Measurements from ENCODE around the gene SLC35G4.

Gene SLC35G4

DNA sequence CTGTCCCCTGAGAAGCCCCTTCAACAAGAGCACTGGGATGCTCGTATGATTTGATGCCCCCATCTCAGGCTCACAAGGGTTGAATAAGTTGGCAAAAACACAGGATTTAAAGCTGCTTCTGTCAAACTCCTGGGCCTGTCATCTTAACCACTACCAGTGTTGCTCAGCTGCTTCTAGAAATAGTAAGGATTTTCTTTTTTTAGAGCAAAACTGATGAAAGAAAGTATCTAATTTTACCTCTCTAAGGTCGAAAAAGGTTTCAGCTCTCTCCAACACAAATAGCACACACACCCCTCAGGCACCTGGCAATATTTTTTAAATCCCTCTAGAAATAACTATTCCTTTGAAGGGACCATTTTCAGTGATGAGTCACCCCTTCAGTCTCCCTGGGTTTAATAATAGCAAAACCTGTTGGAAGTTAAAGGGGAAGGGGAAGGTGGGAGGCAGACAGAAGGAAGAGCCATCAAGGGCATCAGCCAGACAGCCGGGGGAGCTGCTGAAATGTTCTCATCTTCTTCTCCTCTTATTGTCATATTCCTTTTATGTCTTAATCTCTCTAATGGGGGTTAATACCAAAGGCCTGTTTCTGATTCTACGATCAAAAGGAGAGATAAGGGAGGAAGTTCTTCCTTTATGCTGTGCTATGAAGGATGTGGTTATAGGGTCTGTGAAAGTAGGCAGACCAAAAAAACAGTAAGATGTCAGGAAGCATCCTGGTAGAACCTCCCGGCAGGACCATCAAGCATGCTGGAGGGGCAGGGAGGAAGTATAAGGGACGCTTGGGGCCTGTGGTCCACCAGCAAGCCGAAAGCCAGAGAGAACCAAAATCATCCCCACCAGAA lies 31.9 kb upstream of the SLC35G4 start:
- no peak for TF ChIP-seq SIN3A (IDR thresholded peaks at IDR 0.05; ENCODE audit: borderline replicate concordance, insufficient read depth, low read length)
- TF ChIP-seq POLR2AphosphoS5 (IDR thresholded peaks at IDR 0.05; ENCODE audit: low read depth, low read length), result no peak
- no peak for TF ChIP-seq FOXP2 (optimal IDR thresholded peaks at IDR 0.05; ENCODE audit: borderline replicate concordance, extremely low read depth, extremely low read length, insufficient read depth)
- no peak for TF ChIP-seq TAF1 (IDR thresholded peaks at IDR 0.05; ENCODE audit: borderline replicate concordance, insufficient read depth, low read length)
- TF ChIP-seq, protein P1, sequence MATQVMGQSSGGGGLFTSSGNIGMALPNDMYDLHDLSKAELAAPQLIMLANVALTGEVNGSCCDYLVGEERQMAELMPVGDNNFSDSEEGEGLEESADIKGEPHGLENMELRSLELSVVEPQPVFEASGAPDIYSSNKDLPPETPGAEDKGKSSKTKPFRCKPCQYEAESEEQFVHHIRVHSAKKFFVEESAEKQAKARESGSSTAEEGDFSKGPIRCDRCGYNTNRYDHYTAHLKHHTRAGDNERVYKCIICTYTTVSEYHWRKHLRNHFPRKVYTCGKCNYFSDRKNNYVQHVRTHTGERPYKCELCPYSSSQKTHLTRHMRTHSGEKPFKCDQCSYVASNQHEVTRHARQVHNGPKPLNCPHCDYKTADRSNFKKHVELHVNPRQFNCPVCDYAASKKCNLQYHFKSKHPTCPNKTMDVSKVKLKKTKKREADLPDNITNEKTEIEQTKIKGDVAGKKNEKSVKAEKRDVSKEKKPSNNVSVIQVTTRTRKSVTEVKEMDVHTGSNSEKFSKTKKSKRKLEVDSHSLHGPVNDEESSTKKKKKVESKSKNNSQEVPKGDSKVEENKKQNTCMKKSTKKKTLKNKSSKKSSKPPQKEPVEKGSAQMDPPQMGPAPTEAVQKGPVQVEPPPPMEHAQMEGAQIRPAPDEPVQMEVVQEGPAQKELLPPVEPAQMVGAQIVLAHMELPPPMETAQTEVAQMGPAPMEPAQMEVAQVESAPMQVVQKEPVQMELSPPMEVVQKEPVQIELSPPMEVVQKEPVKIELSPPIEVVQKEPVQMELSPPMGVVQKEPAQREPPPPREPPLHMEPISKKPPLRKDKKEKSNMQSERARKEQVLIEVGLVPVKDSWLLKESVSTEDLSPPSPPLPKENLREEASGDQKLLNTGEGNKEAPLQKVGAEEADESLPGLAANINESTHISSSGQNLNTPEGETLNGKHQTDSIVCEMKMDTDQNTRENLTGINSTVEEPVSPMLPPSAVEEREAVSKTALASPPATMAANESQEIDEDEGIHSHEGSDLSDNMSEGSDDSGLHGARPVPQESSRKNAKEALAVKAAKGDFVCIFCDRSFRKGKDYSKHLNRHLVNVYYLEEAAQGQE (IDR thresholded peaks at IDR 0.05; ENCODE audit: insufficient read depth in 1 of 2, low read depth in 2 of 2, low read length in 2 of 2), result no peak

DNA sequence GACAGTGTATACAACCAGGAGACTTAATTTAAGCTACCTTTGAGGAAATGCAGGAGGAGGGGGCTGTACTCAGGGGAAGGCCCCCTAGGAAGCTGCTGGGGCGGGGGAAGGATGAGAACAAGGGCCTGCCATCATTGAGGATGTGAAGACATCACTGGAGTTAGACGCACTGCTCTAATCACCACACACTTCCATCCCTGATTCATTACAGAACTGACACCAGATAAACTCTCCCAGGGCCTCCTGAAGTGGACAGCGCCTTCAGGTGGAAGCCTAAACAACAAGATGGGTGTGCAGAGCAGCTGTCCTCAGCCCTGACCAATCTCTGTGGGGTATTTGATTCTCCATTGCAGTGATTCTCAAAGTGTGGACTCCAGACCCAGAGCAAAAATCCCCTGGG lies 30.6 kb upstream of the SLC35G4 start:
- TF ChIP-seq, protein P1 (IDR thresholded peaks at IDR 0.05; ENCODE audit: insufficient read depth in 1 of 2, low read depth in 2 of 2, low read length in 2 of 2), result no peak
- TF ChIP-seq FOXP2 (optimal IDR thresholded peaks at IDR 0.05; ENCODE audit: borderline replicate concordance, extremely low read depth, extremely low read length, insufficient read depth) (no peak), SIN3A (IDR thresholded peaks at IDR 0.05; ENCODE audit: borderline replicate concordance, insufficient read depth, low read length) (no peak), POLR2AphosphoS5 (IDR thresholded peaks at IDR 0.05; ENCODE audit: low read depth, low read length) (no peak), TAF1 (IDR thresholded peaks at IDR 0.05; ENCODE audit: borderline replicate concordance, insufficient read depth, low read length) (no peak)

DNA sequence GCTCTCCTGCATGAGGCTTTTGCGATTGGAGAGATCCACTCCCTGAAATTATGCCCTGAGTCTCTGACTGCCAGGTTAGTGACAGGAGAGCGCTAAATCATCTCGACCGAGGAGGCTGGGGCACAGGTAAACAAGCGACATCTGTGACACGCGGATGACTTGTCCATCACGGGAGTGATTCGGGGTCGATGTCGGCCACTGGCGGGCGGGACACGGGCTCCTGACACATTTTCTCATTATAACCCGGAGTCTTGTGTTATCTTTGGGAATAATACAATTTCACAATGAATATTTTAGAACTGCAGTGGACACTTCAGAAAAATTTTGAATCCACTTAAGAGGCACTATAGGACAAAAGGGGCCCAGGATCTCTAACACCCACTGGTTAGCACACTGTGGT lies 29.5 kb upstream of the SLC35G4 start:
- TF ChIP-seq SIN3A (IDR thresholded peaks at IDR 0.05; ENCODE audit: borderline replicate concordance, insufficient read depth, low read length) (no peak), POLR2AphosphoS5 (IDR thresholded peaks at IDR 0.05; ENCODE audit: low read depth, low read length) (no peak), TAF1 (IDR thresholded peaks at IDR 0.05; ENCODE audit: borderline replicate concordance, insufficient read depth, low read length) (no peak), FOXP2 (optimal IDR thresholded peaks at IDR 0.05; ENCODE audit: borderline replicate concordance, extremely low read depth, extremely low read length, insufficient read depth) (no peak)
- TF ChIP-seq, protein P1 (IDR thresholded peaks at IDR 0.05; ENCODE audit: insufficient read depth in 1 of 2, low read depth in 2 of 2, low read length in 2 of 2), result no peak

DNA sequence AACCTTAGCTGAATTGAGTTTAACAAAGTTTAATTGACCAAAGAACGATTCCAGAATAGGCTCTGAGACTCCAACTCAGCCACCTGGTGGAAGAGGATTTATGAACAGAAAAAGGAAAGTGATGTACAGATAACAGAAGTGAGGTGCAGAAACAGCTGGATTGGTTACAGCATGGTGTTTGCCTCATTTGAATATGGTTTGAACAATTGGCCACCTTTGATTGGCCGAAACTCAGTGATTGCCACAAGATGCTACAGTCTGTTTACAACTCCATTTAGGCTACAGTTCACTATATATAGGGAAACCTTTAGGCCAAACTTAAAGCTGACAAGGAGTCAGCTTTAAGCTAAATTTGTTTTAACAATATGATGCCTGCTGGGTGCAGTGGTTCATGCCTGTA lies 28.1 kb upstream of the SLC35G4 start:
- TF ChIP-seq POLR2AphosphoS5 (IDR thresholded peaks at IDR 0.05; ENCODE audit: low read depth, low read length) (no peak), SIN3A (IDR thresholded peaks at IDR 0.05; ENCODE audit: borderline replicate concordance, insufficient read depth, low read length) (no peak), TAF1 (IDR thresholded peaks at IDR 0.05; ENCODE audit: borderline replicate concordance, insufficient read depth, low read length) (no peak), FOXP2 (optimal IDR thresholded peaks at IDR 0.05; ENCODE audit: borderline replicate concordance, extremely low read depth, extremely low read length, insufficient read depth) (no peak)
- TF ChIP-seq, protein P1 (IDR thresholded peaks at IDR 0.05; ENCODE audit: insufficient read depth in 1 of 2, low read depth in 2 of 2, low read length in 2 of 2), result no peak

Measured in PFSK-1 (cell line).